Measurements from ENCODE around the gene PP2D1.
"Not testable (repeated sequence)": the region's sequence is repeated elsewhere in the genome, so short reads cannot be mapped to it uniquely, and the experiment has no call there.

The PP2D1 gene

GRCh38 chr3:20012164-20012563 lies at the start of gene PP2D1:
Gene PP2D1 (minus strand): TSS chr3:20012264. CDS start chr3:20012072, 192 bp downstream.
- in situ Hi-C loops (cut with MboI; ENCODE audit: low pct_unique_long_range_greater_than_20kb, low sequenced_read_pairs) = no loop called here
- no peak for DNase-seq

- peak; percentile 70 for DNase-seq
- in situ Hi-C loops (cut with MboI; ENCODE audit: low pct_unique_long_range_greater_than_20kb, low sequenced_read_pairs) = no loop called here
Observed at GRCh38 chr3:20060974-20061685, 49.1 kb upstream of the PP2D1 start.

- DNase-seq = no peak
- in situ Hi-C loops (cut with MboI; ENCODE audit: low pct_unique_long_range_greater_than_20kb, low sequenced_read_pairs) = no loop called here
Observed at GRCh38 chr3:20059929-20060328, 47.9 kb upstream of the PP2D1 start.

GRCh38 chr3:20057612-20058180 lies 45.6 kb upstream of the PP2D1 start:
- in situ Hi-C loops (cut with MboI; ENCODE audit: low pct_unique_long_range_greater_than_20kb, low sequenced_read_pairs) = no loop called here
- DNase-seq = no peak

- in situ Hi-C loops (cut with MboI; ENCODE audit: low pct_unique_long_range_greater_than_20kb, low sequenced_read_pairs) = no loop called here
- DNase-seq = no peak
Observed at GRCh38 chr3:20056725-20057611, 44.9 kb upstream of the PP2D1 start.

- in situ Hi-C loops (cut with MboI; ENCODE audit: low pct_unique_long_range_greater_than_20kb, low sequenced_read_pairs) = no loop called here
- DNase-seq = no peak
Observed at GRCh38 chr3:20055842-20056241, 43.8 kb upstream of the PP2D1 start.

- DNase-seq = no peak
- in situ Hi-C loops (cut with MboI; ENCODE audit: low pct_unique_long_range_greater_than_20kb, low sequenced_read_pairs) = no loop called here
Observed at GRCh38 chr3:20055020-20055775, 43.1 kb upstream of the PP2D1 start.

GRCh38 chr3:20054549-20054987 lies 42.5 kb upstream of the PP2D1 start:
- in situ Hi-C loops (cut with MboI; ENCODE audit: low pct_unique_long_range_greater_than_20kb, low sequenced_read_pairs) = no loop called here
- peak; percentile 41 for DNase-seq

GRCh38 chr3:20052851-20053250 lies 40.8 kb upstream of the PP2D1 start:
- no peak for DNase-seq
- in situ Hi-C loops (cut with MboI; ENCODE audit: low pct_unique_long_range_greater_than_20kb, low sequenced_read_pairs) = no loop called here

- no peak for DNase-seq
- in situ Hi-C loops (cut with MboI; ENCODE audit: low pct_unique_long_range_greater_than_20kb, low sequenced_read_pairs) = no loop called here
Observed at GRCh38 chr3:20051123-20051806, 39.2 kb upstream of the PP2D1 start.

- in situ Hi-C loops (cut with MboI; ENCODE audit: low pct_unique_long_range_greater_than_20kb, low sequenced_read_pairs) = no loop called here
- no peak for DNase-seq
Observed at GRCh38 chr3:20047976-20048883, 36.2 kb upstream of the PP2D1 start.

GRCh38 chr3:20047341-20047779 lies 35.3 kb upstream of the PP2D1 start:
- DNase-seq = no peak
- in situ Hi-C loops (cut with MboI; ENCODE audit: low pct_unique_long_range_greater_than_20kb, low sequenced_read_pairs) = no loop called here

GRCh38 chr3:20046556-20046955 lies 34.5 kb upstream of the PP2D1 start:
- no peak for DNase-seq
- in situ Hi-C loops (cut with MboI; ENCODE audit: low pct_unique_long_range_greater_than_20kb, low sequenced_read_pairs) = no loop called here

GRCh38 chr3:20045141-20045540 lies 33.1 kb upstream of the PP2D1 start:
- in situ Hi-C loops (cut with MboI; ENCODE audit: low pct_unique_long_range_greater_than_20kb, low sequenced_read_pairs); DNase-seq: not testable (repeated sequence)

GRCh38 chr3:20043825-20044224 lies 31.8 kb upstream of the PP2D1 start:
- no peak for DNase-seq
- in situ Hi-C loops (cut with MboI; ENCODE audit: low pct_unique_long_range_greater_than_20kb, low sequenced_read_pairs) = no loop called here

GRCh38 chr3:20043396-20043795 lies 31.3 kb upstream of the PP2D1 start:
- in situ Hi-C loops (cut with MboI; ENCODE audit: low pct_unique_long_range_greater_than_20kb, low sequenced_read_pairs) = no loop called here
- peak; percentile 33 for DNase-seq

GRCh38 chr3:20042331-20042730 lies 30.3 kb upstream of the PP2D1 start:
- DNase-seq = no peak
- in situ Hi-C loops (cut with MboI; ENCODE audit: low pct_unique_long_range_greater_than_20kb, low sequenced_read_pairs) = no loop called here
